ENCODE data around the gene CHIT1.

GRCh38 chr1:203273206-203273868, 43.9 kb upstream of the CHIT1 start:
- TF ChIP-seq POLR2AphosphoS5 (IDR thresholded peaks at IDR 0.05; ENCODE audit: low read depth, low read length) (no peak), CTCF (IDR thresholded peaks at IDR 0.05 in 2 of 3, conservative IDR thresholded peaks at IDR 0.05 in 1 of 3; ENCODE audit: borderline replicate concordance in 1 of 3, insufficient read depth in 1 of 3, low read depth in 2 of 3, low read length in 2 of 3) (peak; percentile 93 to 98 (median 98)), ZNF274 (IDR thresholded peaks at IDR 0.05; ENCODE audit: low read depth, low read length) (no peak), MAX (IDR thresholded peaks at IDR 0.05) (peak; percentile 75), POLR2A (IDR thresholded peaks at IDR 0.05; ENCODE audit: borderline replicate concordance, extremely low read depth, insufficient read depth, insufficient read length) (no peak), CEBPB (IDR thresholded peaks at IDR 0.05; ENCODE audit: low read depth) (no peak), REST (IDR thresholded peaks at IDR 0.05; ENCODE audit: low read depth) (no peak), EGR1 (IDR thresholded peaks at IDR 0.05; ENCODE audit: low read depth) (no peak), EZH2phosphoT487 (IDR thresholded peaks at IDR 0.05; ENCODE audit: borderline replicate concordance) (no peak), EZH2 (IDR thresholded peaks at IDR 0.05) (no peak), SP1 (IDR thresholded peaks at IDR 0.05; ENCODE audit: low read depth) (no peak), YY1 (IDR thresholded peaks at IDR 0.05; ENCODE audit: extremely low read depth, insufficient replicate concordance, low read depth, low read length) (no peak)

Measured in HCT116 (cell line).